COLO829 (cell line): ENCODE measurements around the gene TNNT3.

ENCODE experiments used
- DNase-seq: peaks from one replicate; pipeline ENCODE4 v3.0.0; 2012; ENCODE audit warnings: low spot score

The TNNT3 gene

GRCh38 chr11:1958367-1958766 lies 38.9 kb downstream of the TNNT3 start:
- no peak for DNase-seq

GRCh38 chr11:1959786-1960185 lies 40.3 kb downstream of the TNNT3 start:
- DNase-seq = no peak

GRCh38 chr11:1963864-1964263 lies 44.4 kb downstream of the TNNT3 start:
- no peak for DNase-seq

GRCh38 chr11:1964348-1964747 lies 44.8 kb downstream of the TNNT3 start:
- DNase-seq = no peak

GRCh38 chr11:1964955-1965354 lies 45.5 kb downstream of the TNNT3 start:
- no peak for DNase-seq

- DNase-seq = no peak
Observed at GRCh38 chr11:1966531-1966930, 47.0 kb downstream of the TNNT3 start.

- DNase-seq = no peak
Observed at GRCh38 chr11:1967641-1968225, 48.2 kb downstream of the TNNT3 start.

- DNase-seq = no peak
Observed at GRCh38 chr11:1968454-1969002, 49.0 kb downstream of the TNNT3 start.

- no peak for DNase-seq
Observed at GRCh38 chr11:1969035-1969434, 49.5 kb downstream of the TNNT3 start.

- no peak for DNase-seq
Observed at GRCh38 chr11:1969776-1970175, 50.3 kb downstream of the TNNT3 start.

- no peak for DNase-seq
Observed at GRCh38 chr11:1970956-1971355, 51.5 kb downstream of the TNNT3 start.

- no peak for DNase-seq
Observed at GRCh38 chr11:1975185-1975584, 55.7 kb downstream of the TNNT3 start.

GRCh38 chr11:1978720-1979473 lies 59.4 kb downstream of the TNNT3 start:
- no peak for DNase-seq

GRCh38 chr11:1979607-1980006 lies 60.1 kb downstream of the TNNT3 start:
- no peak for DNase-seq

- DNase-seq = no peak
Observed at GRCh38 chr11:1982873-1983600, 63.5 kb downstream of the TNNT3 start.

GRCh38 chr11:1983601-1983961 lies 64.1 kb downstream of the TNNT3 start:
- DNase-seq = no peak

- DNase-seq = no peak
Observed at GRCh38 chr11:1987024-1987423, 67.5 kb downstream of the TNNT3 start.

- DNase-seq = no peak
Observed at GRCh38 chr11:1988174-1988573, 68.7 kb downstream of the TNNT3 start.
